ENCODE data around the gene IL1RL2.

DNA sequence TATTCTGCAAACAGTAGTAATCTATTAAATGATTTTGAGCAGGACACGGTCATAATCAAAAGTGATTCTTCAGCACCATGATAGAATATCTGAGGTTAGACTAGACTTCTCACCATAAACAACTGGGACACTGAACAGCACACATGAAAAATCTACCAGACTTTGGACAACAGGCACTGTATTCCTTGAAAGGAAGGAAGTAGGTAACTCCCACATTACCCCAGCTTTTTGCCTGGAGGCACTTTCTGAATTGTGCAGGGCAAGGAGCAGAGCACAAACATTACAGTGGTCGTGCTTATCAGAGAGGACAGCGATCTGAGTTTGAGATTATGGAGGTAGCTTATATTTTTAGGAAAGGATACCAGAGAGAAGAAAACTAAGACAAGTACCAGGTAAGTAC, 99.2 kb downstream of the IL1RL2 start:
- TF ChIP-seq EGR1 (IDR thresholded peaks at IDR 0.05; ENCODE audit: low read depth) (no peak), POLR2A (IDR thresholded peaks at IDR 0.05; ENCODE audit: borderline replicate concordance, extremely low read depth, insufficient read depth, insufficient read length) (no peak), TCF7L2 (IDR thresholded peaks at IDR 0.05; ENCODE audit: borderline replicate concordance, extremely low read depth, insufficient read depth, insufficient read length) (no peak), EZH2phosphoT487 (IDR thresholded peaks at IDR 0.05; ENCODE audit: borderline replicate concordance) (no peak), POLR2AphosphoS5 (IDR thresholded peaks at IDR 0.05; ENCODE audit: low read depth, low read length) (no peak), RAD21 (IDR thresholded peaks at IDR 0.05; ENCODE audit: low read depth) (no peak), SP1 (IDR thresholded peaks at IDR 0.05; ENCODE audit: low read depth) (no peak), ZFX (IDR thresholded peaks at IDR 0.05) (no peak), EZH2 (IDR thresholded peaks at IDR 0.05) (no peak), SIN3A (IDR thresholded peaks at IDR 0.05; ENCODE audit: low read depth) (no peak), CBX3 (IDR thresholded peaks at IDR 0.05; ENCODE audit: low read depth) (no peak), YY1 (IDR thresholded peaks at IDR 0.05; ENCODE audit: extremely low read depth, insufficient replicate concordance, low read depth, low read length) (no peak)
- TF ChIP-seq, protein P1, sequence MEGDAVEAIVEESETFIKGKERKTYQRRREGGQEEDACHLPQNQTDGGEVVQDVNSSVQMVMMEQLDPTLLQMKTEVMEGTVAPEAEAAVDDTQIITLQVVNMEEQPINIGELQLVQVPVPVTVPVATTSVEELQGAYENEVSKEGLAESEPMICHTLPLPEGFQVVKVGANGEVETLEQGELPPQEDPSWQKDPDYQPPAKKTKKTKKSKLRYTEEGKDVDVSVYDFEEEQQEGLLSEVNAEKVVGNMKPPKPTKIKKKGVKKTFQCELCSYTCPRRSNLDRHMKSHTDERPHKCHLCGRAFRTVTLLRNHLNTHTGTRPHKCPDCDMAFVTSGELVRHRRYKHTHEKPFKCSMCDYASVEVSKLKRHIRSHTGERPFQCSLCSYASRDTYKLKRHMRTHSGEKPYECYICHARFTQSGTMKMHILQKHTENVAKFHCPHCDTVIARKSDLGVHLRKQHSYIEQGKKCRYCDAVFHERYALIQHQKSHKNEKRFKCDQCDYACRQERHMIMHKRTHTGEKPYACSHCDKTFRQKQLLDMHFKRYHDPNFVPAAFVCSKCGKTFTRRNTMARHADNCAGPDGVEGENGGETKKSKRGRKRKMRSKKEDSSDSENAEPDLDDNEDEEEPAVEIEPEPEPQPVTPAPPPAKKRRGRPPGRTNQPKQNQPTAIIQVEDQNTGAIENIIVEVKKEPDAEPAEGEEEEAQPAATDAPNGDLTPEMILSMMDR (IDR thresholded peaks at IDR 0.05 in 2 of 3, conservative IDR thresholded peaks at IDR 0.05 in 1 of 3; ENCODE audit: borderline replicate concordance in 1 of 3, insufficient read depth in 1 of 3, low read depth in 2 of 3, low read length in 2 of 3), result no peak
- TF ChIP-seq, protein P2, sequence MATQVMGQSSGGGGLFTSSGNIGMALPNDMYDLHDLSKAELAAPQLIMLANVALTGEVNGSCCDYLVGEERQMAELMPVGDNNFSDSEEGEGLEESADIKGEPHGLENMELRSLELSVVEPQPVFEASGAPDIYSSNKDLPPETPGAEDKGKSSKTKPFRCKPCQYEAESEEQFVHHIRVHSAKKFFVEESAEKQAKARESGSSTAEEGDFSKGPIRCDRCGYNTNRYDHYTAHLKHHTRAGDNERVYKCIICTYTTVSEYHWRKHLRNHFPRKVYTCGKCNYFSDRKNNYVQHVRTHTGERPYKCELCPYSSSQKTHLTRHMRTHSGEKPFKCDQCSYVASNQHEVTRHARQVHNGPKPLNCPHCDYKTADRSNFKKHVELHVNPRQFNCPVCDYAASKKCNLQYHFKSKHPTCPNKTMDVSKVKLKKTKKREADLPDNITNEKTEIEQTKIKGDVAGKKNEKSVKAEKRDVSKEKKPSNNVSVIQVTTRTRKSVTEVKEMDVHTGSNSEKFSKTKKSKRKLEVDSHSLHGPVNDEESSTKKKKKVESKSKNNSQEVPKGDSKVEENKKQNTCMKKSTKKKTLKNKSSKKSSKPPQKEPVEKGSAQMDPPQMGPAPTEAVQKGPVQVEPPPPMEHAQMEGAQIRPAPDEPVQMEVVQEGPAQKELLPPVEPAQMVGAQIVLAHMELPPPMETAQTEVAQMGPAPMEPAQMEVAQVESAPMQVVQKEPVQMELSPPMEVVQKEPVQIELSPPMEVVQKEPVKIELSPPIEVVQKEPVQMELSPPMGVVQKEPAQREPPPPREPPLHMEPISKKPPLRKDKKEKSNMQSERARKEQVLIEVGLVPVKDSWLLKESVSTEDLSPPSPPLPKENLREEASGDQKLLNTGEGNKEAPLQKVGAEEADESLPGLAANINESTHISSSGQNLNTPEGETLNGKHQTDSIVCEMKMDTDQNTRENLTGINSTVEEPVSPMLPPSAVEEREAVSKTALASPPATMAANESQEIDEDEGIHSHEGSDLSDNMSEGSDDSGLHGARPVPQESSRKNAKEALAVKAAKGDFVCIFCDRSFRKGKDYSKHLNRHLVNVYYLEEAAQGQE (IDR thresholded peaks at IDR 0.05; ENCODE audit: low read depth), result no peak

All from HCT116 (cell line).